HG03039 (cell line): ENCODE results near the gene FER.
"Not testable (repeated sequence)": the region's sequence is repeated elsewhere in the genome, so short reads cannot be mapped to it uniquely, and the experiment has no call there.

ENCODE experiments used
- ATAC-seq: cut with Tn5 transposase; IDR thresholded peaks from one replicate; pipeline ENCODE4 v1.9.1; 2021; ENCODE audit warnings: mild to moderate bottlenecking, moderate library complexity; ENCODE audit not compliant: unreplicated experiment

Gene FER

GRCh38 chr5:108946008-108946407 is 198.3 kb downstream of the FER start:
- no peak for ATAC-seq

- ATAC-seq: no peak
Observed at GRCh38 chr5:108947164-108947563, 199.5 kb downstream of the FER start.

- no peak for ATAC-seq
Observed at GRCh38 chr5:108950276-108950675, 202.6 kb downstream of the FER start.

GRCh38 chr5:108953940-108954339 is 206.2 kb downstream of the FER start:
- ATAC-seq: no peak

- no peak for ATAC-seq
Observed at GRCh38 chr5:108957333-108957732, 209.6 kb downstream of the FER start.

- ATAC-seq: no peak
Observed at GRCh38 chr5:108966910-108967309, 219.2 kb downstream of the FER start.

GRCh38 chr5:108974594-108974993 is 226.9 kb downstream of the FER start:
- ATAC-seq: no peak

- ATAC-seq: no peak
Observed at GRCh38 chr5:108975697-108976096, 228.0 kb downstream of the FER start.

- no peak for ATAC-seq
Observed at GRCh38 chr5:108983461-108984092, 235.9 kb downstream of the FER start.

GRCh38 chr5:108989761-108990392 is 242.2 kb downstream of the FER start:
- ATAC-seq: no peak

GRCh38 chr5:108992396-108993085 is 244.8 kb downstream of the FER start:
- not testable (repeated sequence) for ATAC-seq

GRCh38 chr5:108993440-108993839 is 245.7 kb downstream of the FER start:
- ATAC-seq: not testable (repeated sequence)

GRCh38 chr5:108997720-108998119 is 250.0 kb downstream of the FER start:
- no peak for ATAC-seq

- no peak for ATAC-seq
Observed at GRCh38 chr5:108998216-108998615, 250.5 kb downstream of the FER start.

GRCh38 chr5:109003928-109004327 is 256.2 kb downstream of the FER start:
- ATAC-seq: no peak

- ATAC-seq: no peak
Observed at GRCh38 chr5:109005297-109006009, 257.8 kb downstream of the FER start.

- no peak for ATAC-seq
Observed at GRCh38 chr5:109006129-109006528, 258.4 kb downstream of the FER start.

GRCh38 chr5:109016300-109016699 is 268.6 kb downstream of the FER start:
- ATAC-seq: no peak

- no peak for ATAC-seq
Observed at GRCh38 chr5:109022056-109022455, 274.4 kb downstream of the FER start.

- not testable (repeated sequence) for ATAC-seq
Observed at GRCh38 chr5:109025729-109026128, 278.0 kb downstream of the FER start.

GRCh38 chr5:109027983-109028607 is 280.4 kb downstream of the FER start:
- ATAC-seq: no peak
